ENCODE data around the gene GOLGA8K.
"Not testable (repeated sequence)": the region's sequence is repeated elsewhere in the genome, so short reads cannot be mapped to it uniquely, and the experiment has no call there.

The GOLGA8K gene

GRCh38 chr15:32370526-32370925 lies 32.6 kb downstream of the GOLGA8K start:
- H3K27me3 ChIP-seq; H3K36me3 ChIP-seq; H3K4me3 ChIP-seq (ENCODE audit: low read depth in 1 of 2, low read length in 1 of 2); H3K9me3 ChIP-seq; H3K4me1 ChIP-seq (ENCODE audit: control insufficient read depth in 1 of 2, insufficient read depth in 1 of 2, low read depth in 1 of 2, low read length in 1 of 2); H3K27ac ChIP-seq: not testable (repeated sequence)

GRCh38 chr15:32370064-32370463 lies 33.0 kb downstream of the GOLGA8K start:
- H3K36me3 ChIP-seq; H3K4me1 ChIP-seq (ENCODE audit: control insufficient read depth in 1 of 2, insufficient read depth in 1 of 2, low read depth in 1 of 2, low read length in 1 of 2); H3K4me3 ChIP-seq (ENCODE audit: low read depth in 1 of 2, low read length in 1 of 2); H3K27me3 ChIP-seq; H3K9me3 ChIP-seq; H3K27ac ChIP-seq: not testable (repeated sequence)

GRCh38 chr15:32366492-32366891 lies 36.6 kb downstream of the GOLGA8K start:
- H3K27ac ChIP-seq; H3K36me3 ChIP-seq; H3K9me3 ChIP-seq; H3K27me3 ChIP-seq; H3K4me1 ChIP-seq (ENCODE audit: control insufficient read depth in 1 of 2, insufficient read depth in 1 of 2, low read depth in 1 of 2, low read length in 1 of 2); H3K4me3 ChIP-seq (ENCODE audit: low read depth in 1 of 2, low read length in 1 of 2): not testable (repeated sequence)

- not testable (repeated sequence) for H3K4me1 ChIP-seq (ENCODE audit: control insufficient read depth in 1 of 2, insufficient read depth in 1 of 2, low read depth in 1 of 2, low read length in 1 of 2); H3K9me3 ChIP-seq; H3K27me3 ChIP-seq; H3K4me3 ChIP-seq (ENCODE audit: low read depth in 1 of 2, low read length in 1 of 2); H3K36me3 ChIP-seq; H3K27ac ChIP-seq
These were observed 37.1 kb downstream of the GOLGA8K start for GRCh38 chr15:32365955-32366354.

GRCh38 chr15:32364944-32365343 lies 38.1 kb downstream of the GOLGA8K start:
- not testable (repeated sequence) for H3K36me3 ChIP-seq; H3K4me3 ChIP-seq (ENCODE audit: low read depth in 1 of 2, low read length in 1 of 2); H3K27ac ChIP-seq; H3K4me1 ChIP-seq (ENCODE audit: control insufficient read depth in 1 of 2, insufficient read depth in 1 of 2, low read depth in 1 of 2, low read length in 1 of 2); H3K9me3 ChIP-seq; H3K27me3 ChIP-seq

DNA sequence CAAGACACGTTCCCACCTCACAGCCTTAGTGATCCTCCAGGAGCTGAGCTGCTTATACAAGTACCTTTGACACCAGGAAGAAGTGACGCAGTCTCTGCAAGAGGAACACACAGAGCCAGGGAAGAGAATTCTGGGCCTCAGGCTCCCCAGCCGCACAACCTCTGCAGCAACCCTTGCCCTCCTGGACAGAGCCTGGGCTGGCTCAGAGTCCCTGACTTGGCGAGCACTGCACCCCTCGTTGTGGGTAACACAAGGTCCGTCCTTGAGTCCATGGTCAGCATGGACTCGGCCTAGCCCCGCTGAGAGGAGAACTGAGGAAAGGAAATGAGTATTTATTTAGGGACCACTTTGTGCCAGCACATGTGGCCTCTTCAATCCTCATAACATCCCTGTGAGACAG lies 39.6 kb downstream of the GOLGA8K start:
- not testable (repeated sequence) for H3K9me3 ChIP-seq; H3K36me3 ChIP-seq; H3K4me1 ChIP-seq (ENCODE audit: control insufficient read depth in 1 of 2, insufficient read depth in 1 of 2, low read depth in 1 of 2, low read length in 1 of 2); H3K27ac ChIP-seq; H3K4me3 ChIP-seq (ENCODE audit: low read depth in 1 of 2, low read length in 1 of 2); H3K27me3 ChIP-seq

GRCh38 chr15:32361662-32362061 lies 41.4 kb downstream of the GOLGA8K start:
- not testable (repeated sequence) for H3K27ac ChIP-seq; H3K9me3 ChIP-seq; H3K27me3 ChIP-seq; H3K4me3 ChIP-seq (ENCODE audit: low read depth in 1 of 2, low read length in 1 of 2); H3K4me1 ChIP-seq (ENCODE audit: control insufficient read depth in 1 of 2, insufficient read depth in 1 of 2, low read depth in 1 of 2, low read length in 1 of 2); H3K36me3 ChIP-seq

DNA sequence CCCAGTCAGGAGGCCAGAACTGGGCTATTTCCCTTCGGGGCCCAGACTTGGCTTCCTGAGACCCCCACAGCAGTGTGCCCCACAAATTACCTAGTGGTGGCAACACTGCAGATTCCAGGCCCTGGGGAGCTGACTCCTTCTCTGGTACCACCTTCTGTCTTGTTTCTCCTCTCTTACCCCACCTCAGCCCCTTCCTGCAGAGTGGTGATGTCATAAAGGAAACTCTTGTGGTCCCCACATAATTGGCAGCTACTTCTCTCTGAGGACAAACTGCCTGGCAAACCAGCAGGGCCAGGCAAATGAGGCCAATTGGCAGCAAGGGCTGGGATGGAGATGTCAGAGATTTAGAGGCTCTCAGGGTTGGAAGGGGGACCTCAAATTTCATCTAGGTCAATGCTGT lies 44.6 kb downstream of the GOLGA8K start:
- not testable (repeated sequence) for H3K27ac ChIP-seq; H3K9me3 ChIP-seq; H3K27me3 ChIP-seq; H3K36me3 ChIP-seq; H3K4me1 ChIP-seq (ENCODE audit: control insufficient read depth in 1 of 2, insufficient read depth in 1 of 2, low read depth in 1 of 2, low read length in 1 of 2); H3K4me3 ChIP-seq (ENCODE audit: low read depth in 1 of 2, low read length in 1 of 2)

GRCh38 chr15:32356909-32357308 lies 46.2 kb downstream of the GOLGA8K start:
- H3K27me3 ChIP-seq; H3K27ac ChIP-seq; H3K36me3 ChIP-seq; H3K4me1 ChIP-seq (ENCODE audit: control insufficient read depth in 1 of 2, insufficient read depth in 1 of 2, low read depth in 1 of 2, low read length in 1 of 2); H3K4me3 ChIP-seq (ENCODE audit: low read depth in 1 of 2, low read length in 1 of 2); H3K9me3 ChIP-seq: not testable (repeated sequence)

GRCh38 chr15:32352748-32353147 lies 50.3 kb downstream of the GOLGA8K start:
- not testable (repeated sequence) for H3K27ac ChIP-seq; H3K27me3 ChIP-seq; H3K9me3 ChIP-seq; H3K4me1 ChIP-seq (ENCODE audit: control insufficient read depth in 1 of 2, insufficient read depth in 1 of 2, low read depth in 1 of 2, low read length in 1 of 2); H3K36me3 ChIP-seq; H3K4me3 ChIP-seq (ENCODE audit: low read depth in 1 of 2, low read length in 1 of 2)

DNA sequence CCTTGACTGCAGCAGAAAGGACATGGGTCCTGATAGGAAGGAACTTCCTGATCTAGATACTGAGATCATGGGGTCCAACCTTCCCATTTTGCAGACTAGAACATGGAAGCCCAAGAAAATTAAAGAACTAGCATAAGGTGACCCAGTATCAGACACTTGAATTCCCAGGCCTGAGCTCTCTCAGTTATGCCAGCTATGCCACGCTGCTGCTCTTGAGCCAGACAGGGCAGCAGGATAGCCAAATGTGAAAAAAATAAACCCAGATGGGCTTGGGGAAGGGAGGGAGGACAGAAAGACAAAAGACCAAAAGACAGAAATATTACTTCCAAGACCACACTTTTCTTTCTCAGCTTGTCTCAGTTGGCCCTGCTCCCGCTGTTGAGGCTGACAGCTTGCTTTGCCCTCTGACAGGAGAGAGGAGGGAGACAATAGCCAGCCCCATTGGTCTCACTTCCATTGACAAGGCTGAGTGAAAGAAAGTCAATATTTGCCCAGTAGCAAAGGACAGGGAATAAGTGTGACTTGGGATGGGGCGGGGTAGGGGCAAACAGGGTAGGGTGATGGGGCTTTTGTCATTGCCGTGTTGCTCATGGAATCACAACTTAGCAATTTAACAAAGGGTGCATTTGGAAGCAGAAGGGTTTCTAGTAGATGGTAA lies 52.4 kb downstream of the GOLGA8K start:
- H3K36me3 ChIP-seq; H3K4me3 ChIP-seq (ENCODE audit: low read depth in 1 of 2, low read length in 1 of 2); H3K27me3 ChIP-seq; H3K4me1 ChIP-seq (ENCODE audit: control insufficient read depth in 1 of 2, insufficient read depth in 1 of 2, low read depth in 1 of 2, low read length in 1 of 2); H3K9me3 ChIP-seq; H3K27ac ChIP-seq: not testable (repeated sequence)

- H3K4me1 ChIP-seq (ENCODE audit: control insufficient read depth in 1 of 2, insufficient read depth in 1 of 2, low read depth in 1 of 2, low read length in 1 of 2); H3K9me3 ChIP-seq; H3K27ac ChIP-seq; H3K36me3 ChIP-seq; H3K4me3 ChIP-seq (ENCODE audit: low read depth in 1 of 2, low read length in 1 of 2): not testable (repeated sequence)
- H3K27me3 ChIP-seq = peaks cover 16% of the 10 kb centered on the region
These were observed 56.1 kb downstream of the GOLGA8K start for GRCh38 chr15:32347037-32347436.

GRCh38 chr15:32345978-32346547 lies 57.0 kb downstream of the GOLGA8K start:
- not testable (repeated sequence) for H3K4me3 ChIP-seq (ENCODE audit: low read depth in 1 of 2, low read length in 1 of 2); H3K36me3 ChIP-seq; H3K27ac ChIP-seq; H3K4me1 ChIP-seq (ENCODE audit: control insufficient read depth in 1 of 2, insufficient read depth in 1 of 2, low read depth in 1 of 2, low read length in 1 of 2); H3K9me3 ChIP-seq
- H3K27me3 ChIP-seq = peaks cover 23% of the 10 kb centered on the region

- not testable (repeated sequence) for H3K4me3 ChIP-seq (ENCODE audit: low read depth in 1 of 2, low read length in 1 of 2); H3K9me3 ChIP-seq; H3K36me3 ChIP-seq; H3K27ac ChIP-seq; H3K4me1 ChIP-seq (ENCODE audit: control insufficient read depth in 1 of 2, insufficient read depth in 1 of 2, low read depth in 1 of 2, low read length in 1 of 2)
- H3K27me3 ChIP-seq = peaks cover 23% of the 10 kb centered on the region
These were observed 59.2 kb downstream of the GOLGA8K start for GRCh38 chr15:32343921-32344320.
